Measurements from ENCODE around the gene SLC15A1.

- TF ChIP-seq CTCF (IDR thresholded peaks at IDR 0.05), result no peak
- TF ChIP-seq POLR2A (IDR thresholded peaks at IDR 0.05), result no peak
Observed at GRCh38 chr13:98648141-98648540, 104.3 kb downstream of the SLC15A1 start.

All from heart left ventricle (tissue), 13 donors.